ENCODE measurements around the gene FOXO4. TPM values are rescaled to one million over a fixed set of nuclear protein-coding genes. Genes with fewer than 3 reads are reported as not detected.

The FOXO4 gene
- total RNA-seq, 3 donors from 2014 or later (not counting 1 experiment from before 2014, with no cell fraction given), result 47.3 to 57.2 (median 51.2) TPM

- H3K4me3 ChIP-seq (ENCODE audit: low read length), result no peak overlapping the region
- intact Hi-C loops (cut with micrococcal nuclease), result loop anchor here (1.0 to 5.0 kb wide), 2 partner anchors 30 to 78 kb away; no protein-coding TSS in a partner anchor
- DNase-seq, result no peak
- WGBS (ENCODE audit: insufficient coverage), result 83% methylated on average over 4 of the region's 5 CpGs
- H3K9me3 ChIP-seq (ENCODE audit: control insufficient read depth, insufficient read depth, low read length), result no peaks in the 10 kb centered on the region
- peak overlapping the region; percentile 72 to 75 for H3K27ac Mint-ChIP-seq
- H3K27me3 Mint-ChIP-seq (ENCODE audit: low read depth in 2 of 2), result peaks cover 0 to 25% of the 10 kb centered on the region in 2 donors
- H3K36me3 ChIP-seq (ENCODE audit: control insufficient read depth, insufficient read depth, low read length), result peaks cover 2% of the 10 kb centered on the region
- H3K9me3 Mint-ChIP-seq, result no peaks in the 10 kb centered on the region
- no peak overlapping the region for H3K27ac ChIP-seq (ENCODE audit: low read length)
- H3K27me3 ChIP-seq (ENCODE audit: control insufficient read depth, insufficient read depth, low read length), result no peaks in the 10 kb centered on the region
- H3K4me1 Mint-ChIP-seq, result peaks cover 41 to 56% of the 10 kb centered on the region in 2 donors
- peak overlapping the region; percentile 19 for H3K4me3 Mint-ChIP-seq
- no peak for TF ChIP-seq CTCF (IDR thresholded peaks at IDR 0.05)
- no peaks in the 10 kb centered on the region for H3K36me3 Mint-ChIP-seq
- no peak for ATAC-seq
- peaks cover 68% of the 10 kb centered on the region for H3K4me1 ChIP-seq (ENCODE audit: control insufficient read depth, insufficient read depth, low read length)
Measured at GRCh38 chrX:71098951-71099506, 3.4 kb downstream of the FOXO4 start.

GRCh38 chrX:71099736-71100135, 4.1 kb downstream of the FOXO4 start:
- Histone ChIP-seq H3K9me3 (ENCODE audit: control insufficient read depth, insufficient read depth, low read length) (no peaks in the 10 kb centered on the region), H3K4me1 (ENCODE audit: control insufficient read depth, insufficient read depth, low read length) (peaks cover 75% of the 10 kb centered on the region), H3K4me3 (ENCODE audit: low read length) (no peak overlapping the region), H3K27me3 (ENCODE audit: control insufficient read depth, insufficient read depth, low read length) (no peaks in the 10 kb centered on the region), H3K27ac (ENCODE audit: low read length) (no peak overlapping the region), H3K36me3 (ENCODE audit: control insufficient read depth, insufficient read depth, low read length) (peaks cover 2% of the 10 kb centered on the region)
- no peak for DNase-seq
- no peak for ATAC-seq
- TF ChIP-seq CTCF (IDR thresholded peaks at IDR 0.05), result no peak
- Mint-ChIP-seq H3K9me3 (no peaks in the 10 kb centered on the region), H3K27me3 (ENCODE audit: low read depth in 2 of 2) (peaks cover 0 to 21% of the 10 kb centered on the region in 2 donors), H3K36me3 (no peaks in the 10 kb centered on the region), H3K27ac (peak overlapping the region; percentile 72), H3K4me1 (peaks cover 48 to 63% of the 10 kb centered on the region in 2 donors), H3K4me3 (peak overlapping the region; percentile 19)
- WGBS (ENCODE audit: insufficient coverage), result 85% methylated on average over 4 of the region's 4 CpGs
- intact Hi-C loops (cut with micrococcal nuclease), result loop anchor here (5.0 to 10.0 kb wide), 2 partner anchors 78 to 435 kb away; partner anchors contain the start of gene OGT

GRCh38 chrX:71100581-71101505, 5.2 kb downstream of the FOXO4 start:
- DNase-seq (peak in 1 of 2 donors; percentile 58), ATAC-seq (no peak)
- Mint-ChIP-seq H3K9me3 (no peaks in the 10 kb centered on the region), H3K4me1 (peaks cover 46 to 60% of the 10 kb centered on the region in 2 donors), H3K36me3 (peaks cover 3% of the 10 kb centered on the region), H3K4me3 (no peak overlapping the region), H3K27me3 (ENCODE audit: low read depth in 2 of 2) (peaks cover 0 to 13% of the 10 kb centered on the region in 2 donors), H3K27ac (peak overlapping the region; percentile 97 to 99)
- Histone ChIP-seq H3K4me1 (ENCODE audit: control insufficient read depth, insufficient read depth, low read length) (peaks cover 82% of the 10 kb centered on the region), H3K27ac (ENCODE audit: low read length) (no peak overlapping the region), H3K27me3 (ENCODE audit: control insufficient read depth, insufficient read depth, low read length) (no peaks in the 10 kb centered on the region), H3K36me3 (ENCODE audit: control insufficient read depth, insufficient read depth, low read length) (peaks cover 2% of the 10 kb centered on the region), H3K9me3 (ENCODE audit: control insufficient read depth, insufficient read depth, low read length) (no peaks in the 10 kb centered on the region), H3K4me3 (ENCODE audit: low read length) (no peak overlapping the region)
- no peak for TF ChIP-seq CTCF (IDR thresholded peaks at IDR 0.05)
- 85% methylated on average over 30 of the region's 31 CpGs for WGBS (ENCODE audit: insufficient coverage)
- intact Hi-C loops (cut with micrococcal nuclease), result loop anchor here (10.0 kb wide), 1 partner anchor 434 kb away; the partner anchor contains the start of gene OGT

All from natural killer cell (primary cell).